ENCODE data around the gene HTRA3.

The HTRA3 gene

DNA sequence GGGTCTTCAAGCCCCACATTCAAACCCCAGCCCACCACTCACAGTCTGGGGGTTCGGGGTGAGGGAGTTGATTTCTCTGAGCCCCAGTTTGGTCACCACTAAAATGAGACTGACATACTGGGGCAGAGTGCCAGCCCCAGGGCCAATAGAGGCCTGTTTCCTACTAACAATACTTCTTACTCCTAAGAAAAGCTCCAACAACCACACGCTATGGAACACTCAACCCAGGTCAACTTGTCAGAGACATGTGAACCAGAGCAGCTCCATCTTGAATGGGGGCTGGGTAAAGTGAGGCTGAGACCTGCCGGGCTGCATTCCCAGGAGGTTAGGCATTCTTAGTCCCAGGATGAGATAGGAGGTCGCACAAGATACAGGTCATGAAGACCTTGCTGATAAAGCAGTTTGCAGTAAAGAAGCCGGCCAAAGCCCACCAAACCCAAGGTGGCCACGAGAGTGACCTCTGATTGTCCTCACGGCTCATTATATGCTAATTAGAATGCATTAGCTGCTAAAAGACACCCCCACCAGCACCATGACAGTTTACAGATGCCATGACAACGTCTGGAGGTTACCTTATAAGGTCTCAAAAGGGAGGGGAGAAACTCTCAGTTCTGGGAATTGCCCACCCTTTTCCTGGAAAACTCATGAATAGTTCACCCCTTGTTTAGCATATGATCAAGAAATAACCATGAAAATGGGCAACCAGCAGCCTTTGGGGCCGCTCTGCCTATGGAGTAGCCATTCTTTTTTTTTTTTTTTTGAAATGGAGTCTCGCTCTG lies 26.6 kb upstream of the HTRA3 start:
- DNase-seq, result no peak
- H3K27me3 ChIP-seq, result peaks cover 0 to 19% of the 10 kb centered on the region in 2 donors
- no peak overlapping the region for H3K27ac ChIP-seq
- intact Hi-C loops (cut with DNase I; ENCODE audit: low total_unique reads), result loop anchor here (1.0 to 5.0 kb wide), 2 partner anchors 159 to 349 kb away; partner anchors contain the start of gene CPZ
- TF ChIP-seq, protein P1, sequence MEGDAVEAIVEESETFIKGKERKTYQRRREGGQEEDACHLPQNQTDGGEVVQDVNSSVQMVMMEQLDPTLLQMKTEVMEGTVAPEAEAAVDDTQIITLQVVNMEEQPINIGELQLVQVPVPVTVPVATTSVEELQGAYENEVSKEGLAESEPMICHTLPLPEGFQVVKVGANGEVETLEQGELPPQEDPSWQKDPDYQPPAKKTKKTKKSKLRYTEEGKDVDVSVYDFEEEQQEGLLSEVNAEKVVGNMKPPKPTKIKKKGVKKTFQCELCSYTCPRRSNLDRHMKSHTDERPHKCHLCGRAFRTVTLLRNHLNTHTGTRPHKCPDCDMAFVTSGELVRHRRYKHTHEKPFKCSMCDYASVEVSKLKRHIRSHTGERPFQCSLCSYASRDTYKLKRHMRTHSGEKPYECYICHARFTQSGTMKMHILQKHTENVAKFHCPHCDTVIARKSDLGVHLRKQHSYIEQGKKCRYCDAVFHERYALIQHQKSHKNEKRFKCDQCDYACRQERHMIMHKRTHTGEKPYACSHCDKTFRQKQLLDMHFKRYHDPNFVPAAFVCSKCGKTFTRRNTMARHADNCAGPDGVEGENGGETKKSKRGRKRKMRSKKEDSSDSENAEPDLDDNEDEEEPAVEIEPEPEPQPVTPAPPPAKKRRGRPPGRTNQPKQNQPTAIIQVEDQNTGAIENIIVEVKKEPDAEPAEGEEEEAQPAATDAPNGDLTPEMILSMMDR (IDR thresholded peaks at IDR 0.05), result no peak
- H3K9me3 ChIP-seq, result no peaks in the 10 kb centered on the region
- no peak overlapping the region for H3K4me3 ChIP-seq
- H3K36me3 ChIP-seq, result no peaks in the 10 kb centered on the region
- peaks cover 0 to 11% (median 9%) of the 10 kb centered on the region in 4 donors for H3K4me1 ChIP-seq

DNA sequence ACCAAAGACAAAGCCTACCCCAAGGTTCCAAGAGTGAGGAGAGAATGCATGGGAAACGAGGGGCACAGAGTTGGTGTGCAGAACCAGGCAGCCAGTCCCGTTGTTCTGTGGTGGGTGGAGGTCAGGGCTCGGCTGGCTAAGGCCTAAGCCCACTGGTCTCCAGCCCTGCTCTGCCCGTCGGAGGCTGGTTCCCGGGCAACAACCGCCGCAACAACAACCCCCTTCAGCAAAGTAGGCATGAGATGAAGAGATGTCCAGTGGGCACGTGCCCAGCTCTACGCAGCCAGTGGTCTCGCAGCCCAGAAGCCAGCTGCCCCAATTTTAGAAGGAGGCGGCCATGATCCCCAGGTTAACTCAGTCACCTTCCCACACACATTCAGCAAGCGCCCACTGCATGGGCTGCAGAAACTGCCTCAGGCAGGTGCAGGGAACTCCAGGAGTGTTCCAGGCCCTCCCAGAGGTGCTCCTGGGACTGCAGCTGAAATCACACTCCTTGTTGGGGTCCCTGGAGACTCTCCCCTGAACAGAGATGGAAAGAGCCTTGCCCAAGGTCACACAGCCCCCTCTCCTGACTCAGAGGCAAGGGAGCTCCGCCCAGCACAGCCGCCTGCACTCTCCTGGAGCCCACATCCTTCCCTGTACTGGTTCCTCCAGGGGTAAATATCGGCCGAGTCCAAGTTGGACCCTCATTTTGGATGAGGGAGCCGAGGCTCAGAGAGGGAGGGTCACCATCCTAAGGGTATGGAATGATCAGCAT lies 25.4 kb upstream of the HTRA3 start:
- Histone ChIP-seq H3K27ac (no peak overlapping the region), H3K9me3 (no peaks in the 10 kb centered on the region), H3K4me3 (no peak overlapping the region), H3K36me3 (no peaks in the 10 kb centered on the region), H3K4me1 (peaks cover 0 to 11% (median 9%) of the 10 kb centered on the region in 4 donors), H3K27me3 (peaks cover 0 to 19% of the 10 kb centered on the region in 2 donors)
- TF ChIP-seq, protein P1 (IDR thresholded peaks at IDR 0.05), result no peak
- intact Hi-C loops (cut with DNase I; ENCODE audit: low total_unique reads), result loop anchor here (5.0 kb wide), 1 partner anchor 348 kb away; the partner anchor contains the start of gene CPZ
- no peak for DNase-seq

DNA sequence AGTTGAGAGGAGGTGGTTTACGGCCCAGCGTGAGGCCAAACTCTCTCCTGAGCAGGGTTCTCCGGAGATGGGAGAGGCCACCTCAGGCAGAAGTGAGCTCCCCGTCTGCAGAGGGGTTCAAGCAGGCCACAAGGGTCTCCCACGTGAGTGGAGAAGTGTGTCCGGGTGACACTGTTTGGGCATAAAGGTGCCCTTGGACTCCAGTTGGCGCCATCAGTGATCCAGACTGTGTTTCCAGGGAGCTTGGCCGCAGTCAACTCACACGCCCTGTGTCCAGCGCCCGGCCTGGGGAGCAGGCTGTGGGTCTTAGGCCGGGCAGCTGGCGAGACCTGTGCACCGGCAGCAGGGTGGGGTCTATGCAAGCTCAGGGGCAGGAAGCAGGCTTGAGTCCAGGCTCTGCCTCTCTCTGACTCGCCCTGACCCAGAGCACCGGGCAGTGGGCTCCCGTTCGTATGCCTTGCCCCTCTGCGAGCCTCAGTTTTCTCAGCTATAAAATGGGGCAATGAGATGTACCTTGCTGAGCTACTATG lies 24.6 kb upstream of the HTRA3 start:
- Histone ChIP-seq H3K4me1 (peaks cover 0 to 11% (median 9%) of the 10 kb centered on the region in 4 donors), H3K27ac (no peak overlapping the region), H3K36me3 (no peaks in the 10 kb centered on the region), H3K4me3 (no peak overlapping the region), H3K27me3 (peaks cover 0 to 19% of the 10 kb centered on the region in 2 donors), H3K9me3 (no peaks in the 10 kb centered on the region)
- DNase-seq, result no peak
- intact Hi-C loops (cut with DNase I; ENCODE audit: low total_unique reads), result loop anchor here (5.0 kb wide), 1 partner anchor 347 kb away; the partner anchor contains the start of gene CPZ
- TF ChIP-seq, protein P1 (IDR thresholded peaks at IDR 0.05), result no peak

DNA sequence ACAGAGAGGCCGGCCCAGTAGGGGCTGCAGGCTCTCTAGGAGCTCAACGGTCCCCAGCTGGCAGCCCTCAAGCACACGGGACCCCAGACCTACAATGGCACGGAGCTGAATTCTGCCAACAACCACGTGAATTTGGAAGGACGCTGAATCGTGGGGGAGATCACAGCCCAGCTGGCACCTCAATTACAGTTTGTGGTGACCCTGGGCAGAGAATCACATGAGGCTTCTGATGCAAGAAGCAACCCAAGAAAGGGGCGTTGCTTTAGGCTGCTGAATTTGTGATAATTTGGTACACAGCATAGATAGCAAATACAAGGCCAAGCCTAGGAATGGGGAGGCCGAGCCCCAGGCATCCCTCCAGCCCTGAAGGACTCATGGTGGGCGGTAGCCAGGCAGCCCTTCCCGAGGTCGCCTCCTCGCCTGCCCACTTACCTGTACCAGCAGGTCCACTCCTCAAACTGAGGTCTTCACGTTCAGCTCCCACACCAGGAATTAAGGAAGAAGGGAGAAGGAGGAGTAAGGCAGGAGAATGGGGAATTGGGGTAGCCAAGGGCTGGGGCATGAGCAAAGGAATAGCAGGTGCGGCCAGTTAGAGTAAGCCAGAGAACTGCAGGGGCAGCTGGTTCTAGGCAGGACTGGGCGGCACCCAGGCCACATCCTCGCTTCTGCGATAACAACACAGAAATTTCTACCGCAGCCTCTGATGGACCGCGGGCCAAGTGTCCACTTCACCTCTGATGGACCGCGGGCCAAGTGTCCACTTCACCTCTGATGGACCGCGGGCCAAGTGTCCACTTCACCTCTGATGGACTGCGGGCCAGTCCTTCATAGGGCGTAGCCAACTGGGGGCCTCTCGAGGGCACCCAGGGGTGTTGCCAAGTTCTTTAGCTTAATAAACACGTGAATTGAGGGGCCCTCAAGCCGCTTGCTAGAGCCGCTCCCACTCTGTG lies 23.4 kb upstream of the HTRA3 start:
- no peak for DNase-seq
- peaks cover 0 to 19% of the 10 kb centered on the region in 2 donors for H3K27me3 ChIP-seq
- TF ChIP-seq, protein P1 (IDR thresholded peaks at IDR 0.05), result no peak
- no peaks in the 10 kb centered on the region for H3K36me3 ChIP-seq
- H3K27ac ChIP-seq, result no peak overlapping the region
- H3K4me3 ChIP-seq, result no peak overlapping the region
- peaks cover 0 to 11% (median 9%) of the 10 kb centered on the region in 4 donors for H3K4me1 ChIP-seq
- no peaks in the 10 kb centered on the region for H3K9me3 ChIP-seq
- intact Hi-C loops (cut with DNase I; ENCODE audit: low total_unique reads), result no loop called here

All from tibial artery (tissue), 4 donors.